Glutamatergic neuron (in vitro differentiated cells): ENCODE measurements around the gene HOXD10. TPM values are rescaled to one million over a fixed set of nuclear protein-coding genes. Genes with fewer than 3 reads are reported as not detected.

Source experiments
- DNase-seq: peaks from one replicate; pipeline ENCODE4 v3.0.0; 2022
- H3K27ac Mint-ChIP-seq: one replicate; pipeline ENCODE4 v1.8.0; 2020; ENCODE audit warnings: mild to moderate bottlenecking, mixed read lengths, inconsistent platforms; ENCODE audit not compliant: unreplicated experiment
- H3K27me3 Mint-ChIP-seq: one replicate; pipeline ENCODE4 v1.8.0; 2020; ENCODE audit warnings: mild to moderate bottlenecking, moderate library complexity, mixed read lengths, inconsistent platforms; ENCODE audit not compliant: unreplicated experiment
- H3K36me3 Mint-ChIP-seq: one replicate; pipeline ENCODE4 v1.8.0; 2020; ENCODE audit warnings: mild to moderate bottlenecking, mixed read lengths, inconsistent platforms; ENCODE audit not compliant: unreplicated experiment
- H3K4me1 Mint-ChIP-seq: one replicate; pipeline ENCODE4 v1.8.0; 2020; ENCODE audit warnings: mild to moderate bottlenecking, low read depth, mixed read lengths, inconsistent platforms; ENCODE audit not compliant: unreplicated experiment
- H3K4me3 Mint-ChIP-seq: one replicate; pipeline ENCODE4 v1.8.0; 2020; ENCODE audit warnings: mild to moderate bottlenecking, mixed read lengths, inconsistent platforms; ENCODE audit not compliant: unreplicated experiment
- H3K9me3 Mint-ChIP-seq: one replicate; pipeline ENCODE4 v1.8.0; 2020; ENCODE audit warnings: mild to moderate bottlenecking, moderate library complexity, mixed read lengths, inconsistent platforms; ENCODE audit not compliant: unreplicated experiment
- CTCF ChIP-seq: fragments of 200-600 bp; sonication (generic); IDR thresholded peaks from one replicate; pipeline ENCODE4 v1.5.0; 2021; ENCODE audit not compliant: partially characterized antibody, unreplicated experiment
- total RNA-seq: library from RNA; stranded (reverse); fragmentation: NEBNext Ultra II Directional; extraction: Animal tissue kit (Norgen Biotek cat#: 25700); gene quantifications from one replicate; pipeline ENCODE4 v1.2.1, GENCODE V29; 2021; ENCODE audit not compliant: unreplicated experiment

Gene HOXD10
- total RNA-seq, 1 donor from 2014 or later, result not detected

DNA sequence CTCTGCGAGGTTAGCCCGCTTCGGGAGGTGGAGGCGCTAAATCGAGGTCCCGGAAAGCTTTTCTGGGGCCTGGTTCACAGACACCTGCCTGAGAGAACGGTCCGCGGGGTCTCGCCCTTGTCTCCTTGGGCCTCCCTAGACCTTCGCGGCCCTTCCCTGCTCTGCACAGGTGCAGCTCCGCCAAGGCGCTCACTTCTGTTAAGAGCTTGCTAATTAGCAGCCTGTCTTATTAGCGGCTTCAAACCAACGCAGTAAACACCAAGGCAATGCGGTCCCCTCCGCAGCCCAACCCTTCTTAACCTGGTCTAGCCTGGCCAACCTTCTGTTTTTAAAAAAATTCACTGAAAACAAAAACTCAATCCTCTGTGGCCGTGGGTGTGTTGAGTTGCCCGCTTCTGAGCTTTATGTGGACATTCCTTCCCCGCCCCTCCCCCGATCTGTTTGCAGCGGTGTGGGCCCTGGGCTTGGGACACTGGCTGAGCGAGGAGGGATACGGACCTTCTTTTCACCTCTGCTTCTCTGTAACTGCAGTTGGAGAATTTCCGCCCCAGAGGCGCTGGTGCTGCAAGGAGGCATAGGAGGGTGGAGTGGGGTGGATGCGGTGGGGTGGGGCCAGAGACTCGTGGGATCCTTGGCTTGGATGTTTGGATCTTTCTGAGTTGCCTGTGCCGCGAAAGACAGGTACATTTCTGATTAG, 31.4 kb downstream of the HOXD10 start:
- H3K36me3 Mint-ChIP-seq, result no peaks in the 10 kb centered on the region
- peaks cover 3% of the 10 kb centered on the region for H3K9me3 Mint-ChIP-seq
- no peak for TF ChIP-seq CTCF
- no peaks in the 10 kb centered on the region for H3K4me1 Mint-ChIP-seq
- DNase-seq, result no peak
- H3K27ac Mint-ChIP-seq, result no peak overlapping the region
- H3K27me3 Mint-ChIP-seq, result peaks cover 43% of the 10 kb centered on the region
- no peak overlapping the region for H3K4me3 Mint-ChIP-seq

- no peak for TF ChIP-seq CTCF
- peaks cover 3% of the 10 kb centered on the region for H3K9me3 Mint-ChIP-seq
- no peaks in the 10 kb centered on the region for H3K36me3 Mint-ChIP-seq
- H3K27me3 Mint-ChIP-seq, result peaks cover 45% of the 10 kb centered on the region
- no peak for DNase-seq
- H3K27ac Mint-ChIP-seq, result no peak overlapping the region
- H3K4me1 Mint-ChIP-seq, result no peaks in the 10 kb centered on the region
- H3K4me3 Mint-ChIP-seq, result no peak overlapping the region
Measured at GRCh38 chr2:176148751-176149421, 32.3 kb downstream of the HOXD10 start.

GRCh38 chr2:176149481-176149938, 32.9 kb downstream of the HOXD10 start:
- Mint-ChIP-seq H3K9me3 (peaks cover 8% of the 10 kb centered on the region), H3K27me3 (peaks cover 43% of the 10 kb centered on the region), H3K4me3 (no peak overlapping the region), H3K27ac (no peak overlapping the region), H3K36me3 (no peaks in the 10 kb centered on the region), H3K4me1 (no peaks in the 10 kb centered on the region)
- no peak for TF ChIP-seq CTCF
- DNase-seq, result no peak

- peaks cover 45% of the 10 kb centered on the region for H3K27me3 Mint-ChIP-seq
- H3K9me3 Mint-ChIP-seq, result peaks cover 8% of the 10 kb centered on the region
- no peak for DNase-seq
- no peak for TF ChIP-seq CTCF
- H3K36me3 Mint-ChIP-seq, result no peaks in the 10 kb centered on the region
- no peaks in the 10 kb centered on the region for H3K4me1 Mint-ChIP-seq
- H3K4me3 Mint-ChIP-seq, result no peak overlapping the region
- H3K27ac Mint-ChIP-seq, result no peak overlapping the region
Measured at GRCh38 chr2:176149939-176150583, 33.5 kb downstream of the HOXD10 start.
